Measurements from ENCODE around the gene DIPK1A.

DIPK1A gene

GRCh38 chr1:92964998-92965397, 3.7 kb upstream of the DIPK1A start:
- no peak overlapping the region for H3K27ac ChIP-seq (ENCODE audit: low read length)
- WGBS (ENCODE audit: insufficient coverage, insufficient read length) = no CpG with 5 or more reads among the region's 3 CpGs
- no peaks in the 10 kb centered on the region for H3K4me1 ChIP-seq (ENCODE audit: control insufficient read depth, insufficient read depth, low read length)
- H3K4me3 ChIP-seq (ENCODE audit: low read length) = no peak overlapping the region
- H3K36me3 ChIP-seq (ENCODE audit: control insufficient read depth, insufficient read depth, low read length) = no peaks in the 10 kb centered on the region
- H3K9me3 ChIP-seq (ENCODE audit: control insufficient read depth, insufficient read depth, low read length) = no peaks in the 10 kb centered on the region
- H3K27me3 ChIP-seq (ENCODE audit: control insufficient read depth, insufficient read depth, low read length) = no peaks in the 10 kb centered on the region; the same call in 1 of the 2 replicates
- no peak for DNase-seq (ENCODE audit: low read depth, low spot score)

- DNase-seq (ENCODE audit: low read depth, low spot score) = no peak
- H3K36me3 ChIP-seq (ENCODE audit: control insufficient read depth, insufficient read depth, low read length) = no peaks in the 10 kb centered on the region
- no peaks in the 10 kb centered on the region for H3K4me1 ChIP-seq (ENCODE audit: control insufficient read depth, insufficient read depth, low read length)
- no peak overlapping the region for H3K27ac ChIP-seq (ENCODE audit: low read length)
- no peaks in the 10 kb centered on the region for H3K9me3 ChIP-seq (ENCODE audit: control insufficient read depth, insufficient read depth, low read length)
- no peak overlapping the region for H3K4me3 ChIP-seq (ENCODE audit: low read length)
- no peaks in the 10 kb centered on the region; the same call in 1 of the 2 replicates for H3K27me3 ChIP-seq (ENCODE audit: control insufficient read depth, insufficient read depth, low read length)
Observed at GRCh38 chr1:92964316-92964715, 3.1 kb upstream of the DIPK1A start.

GRCh38 chr1:92961896-92962752, 862 bp upstream of the DIPK1A start:
- Histone ChIP-seq H3K4me3 (ENCODE audit: low read length) (peak overlapping the region; percentile 78), H3K27ac (ENCODE audit: low read length) (no peak overlapping the region), H3K9me3 (ENCODE audit: control insufficient read depth, insufficient read depth, low read length) (no peaks in the 10 kb centered on the region), H3K36me3 (ENCODE audit: control insufficient read depth, insufficient read depth, low read length) (no peaks in the 10 kb centered on the region), H3K27me3 (ENCODE audit: control insufficient read depth, insufficient read depth, low read length) (no peaks in the 10 kb centered on the region; the same call in 1 of the 2 replicates), H3K4me1 (ENCODE audit: control insufficient read depth, insufficient read depth, low read length) (no peaks in the 10 kb centered on the region)
- no CpG with 5 or more reads among the region's 32 CpGs for WGBS (ENCODE audit: insufficient coverage, insufficient read length)
- DNase-seq (ENCODE audit: low read depth, low spot score) = no peak

DNA sequence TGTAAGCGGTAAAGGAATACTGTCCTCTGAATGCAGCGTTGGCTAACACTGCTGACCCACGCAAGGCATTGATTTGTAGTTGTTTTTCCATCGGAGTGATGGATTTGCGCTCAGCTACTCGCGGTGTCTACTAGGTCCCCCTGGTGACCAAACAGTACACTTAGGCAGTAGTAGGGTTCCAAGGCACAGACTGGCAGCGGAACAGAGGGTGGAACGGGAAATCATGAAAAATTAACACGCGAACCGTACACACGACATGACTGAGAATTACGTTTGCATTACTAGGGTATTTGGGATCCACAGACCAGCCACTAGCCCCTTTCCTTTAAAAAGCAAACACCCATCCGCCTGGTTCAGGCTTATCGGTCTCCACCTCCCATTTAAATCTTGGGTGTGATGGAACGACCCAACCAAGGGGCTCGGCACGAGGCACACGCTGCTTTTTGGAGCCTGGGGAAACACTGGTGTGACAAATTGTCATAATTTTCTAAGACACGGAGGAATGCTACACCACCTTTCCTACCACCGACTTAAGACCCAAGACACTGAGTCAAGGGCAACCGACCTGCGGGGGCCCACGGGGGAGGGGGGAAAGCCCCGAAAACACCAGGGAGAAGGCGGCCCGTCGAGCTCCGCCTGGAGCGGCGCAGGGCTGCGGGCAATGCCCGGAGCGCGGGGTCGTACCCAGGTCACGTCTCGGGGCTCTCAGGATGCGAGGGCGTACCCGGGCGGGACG, 699 bp downstream of the DIPK1A start:
- Histone ChIP-seq H3K4me1 (ENCODE audit: control insufficient read depth, insufficient read depth, low read length) (no peaks in the 10 kb centered on the region), H3K27ac (ENCODE audit: low read length) (no peak overlapping the region), H3K9me3 (ENCODE audit: control insufficient read depth, insufficient read depth, low read length) (no peaks in the 10 kb centered on the region), H3K27me3 (ENCODE audit: control insufficient read depth, insufficient read depth, low read length) (no peaks in the 10 kb centered on the region; the same call in 1 of the 2 replicates), H3K36me3 (ENCODE audit: control insufficient read depth, insufficient read depth, low read length) (no peaks in the 10 kb centered on the region), H3K4me3 (ENCODE audit: low read length) (peak overlapping the region; percentile 78)
- WGBS (ENCODE audit: insufficient coverage, insufficient read length) = no CpG with 5 or more reads among the region's 44 CpGs
- no peak for DNase-seq (ENCODE audit: low read depth, low spot score)

DNA sequence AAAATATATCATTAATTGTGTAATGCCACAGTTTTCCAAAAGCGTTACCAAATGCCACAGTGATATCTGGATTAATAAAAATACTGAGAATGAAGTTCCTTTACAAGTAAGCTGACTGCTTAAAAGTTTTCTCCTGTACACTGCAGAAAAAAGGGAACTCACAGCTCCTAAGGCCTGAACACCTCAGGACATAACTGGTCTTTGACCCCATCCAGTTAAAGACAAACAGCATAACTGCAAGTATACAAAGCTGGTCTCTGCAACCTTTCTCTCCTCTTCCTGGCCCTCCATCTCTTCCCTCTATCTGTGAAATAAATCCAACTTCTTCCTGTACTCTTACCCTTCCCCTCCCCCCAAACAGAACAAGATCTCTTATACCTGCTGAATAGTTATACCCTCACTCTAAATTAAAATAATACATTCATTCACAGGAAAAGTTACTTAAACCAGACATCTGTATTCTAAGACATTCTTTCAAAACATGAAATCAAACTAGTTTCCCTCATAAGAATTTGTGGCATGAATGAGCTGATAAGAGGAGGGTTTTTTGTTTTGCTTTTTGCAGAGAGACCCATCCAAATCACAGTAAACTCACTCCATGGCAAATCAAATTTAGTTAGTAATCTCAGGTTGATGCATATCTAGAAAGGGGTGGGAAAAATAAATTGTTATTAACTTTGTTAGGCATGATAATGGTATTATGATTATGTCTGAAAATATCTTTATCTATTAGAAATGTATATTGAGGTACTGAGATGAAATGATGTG, 2.9 kb downstream of the DIPK1A start:
- no peaks in the 10 kb centered on the region for H3K36me3 ChIP-seq (ENCODE audit: control insufficient read depth, insufficient read depth, low read length)
- no CpG with 5 or more reads among the region's 1 CpG for WGBS (ENCODE audit: insufficient coverage, insufficient read length)
- DNase-seq (ENCODE audit: low read depth, low spot score) = no peak
- no peaks in the 10 kb centered on the region; the same call in 1 of the 2 replicates for H3K27me3 ChIP-seq (ENCODE audit: control insufficient read depth, insufficient read depth, low read length)
- no peaks in the 10 kb centered on the region for H3K9me3 ChIP-seq (ENCODE audit: control insufficient read depth, insufficient read depth, low read length)
- no peaks in the 10 kb centered on the region for H3K4me1 ChIP-seq (ENCODE audit: control insufficient read depth, insufficient read depth, low read length)
- H3K4me3 ChIP-seq (ENCODE audit: low read length) = no peak overlapping the region
- H3K27ac ChIP-seq (ENCODE audit: low read length) = no peak overlapping the region

DNA sequence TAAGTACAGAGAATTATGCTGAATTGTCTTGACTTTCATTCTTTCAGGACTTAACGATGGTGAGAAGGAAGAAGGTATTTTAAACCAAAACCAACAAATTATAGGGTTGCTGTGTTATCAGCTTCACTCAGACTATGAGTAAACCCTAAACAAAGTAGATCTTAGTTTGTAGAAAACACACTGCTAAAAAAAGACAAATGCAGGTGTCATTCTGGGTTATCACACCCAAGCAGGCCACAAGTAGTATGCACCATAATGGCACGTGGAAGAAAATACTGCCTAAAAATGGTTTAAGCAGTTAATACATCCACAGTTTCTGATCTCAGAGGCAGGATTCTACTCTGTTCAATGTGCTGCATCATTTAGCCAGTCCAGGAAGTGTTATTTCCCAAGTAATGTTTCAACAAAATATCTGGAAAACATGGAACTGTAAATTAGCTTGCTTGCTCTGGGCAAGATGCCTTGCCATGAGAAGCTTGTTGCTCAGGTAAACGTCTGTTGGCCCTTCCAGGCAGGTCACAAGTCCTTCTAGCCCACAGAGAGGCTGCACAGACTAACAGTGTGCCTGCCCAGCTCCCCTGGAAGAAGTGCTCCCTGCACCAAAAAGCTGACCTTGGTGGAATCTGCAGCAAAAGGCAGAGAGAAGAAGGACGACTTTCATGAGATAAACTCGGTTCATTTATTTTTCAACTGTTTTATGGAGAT, 4.1 kb downstream of the DIPK1A start:
- Histone ChIP-seq H3K9me3 (ENCODE audit: control insufficient read depth, insufficient read depth, low read length) (no peaks in the 10 kb centered on the region), H3K27ac (ENCODE audit: low read length) (no peak overlapping the region), H3K4me3 (ENCODE audit: low read length) (no peak overlapping the region), H3K27me3 (ENCODE audit: control insufficient read depth, insufficient read depth, low read length) (no peaks in the 10 kb centered on the region; the same call in 1 of the 2 replicates), H3K36me3 (ENCODE audit: control insufficient read depth, insufficient read depth, low read length) (no peaks in the 10 kb centered on the region), H3K4me1 (ENCODE audit: control insufficient read depth, insufficient read depth, low read length) (no peaks in the 10 kb centered on the region)
- WGBS (ENCODE audit: insufficient coverage, insufficient read length) = no CpG with 5 or more reads among the region's 5 CpGs
- no peak for DNase-seq (ENCODE audit: low read depth, low spot score)

GRCh38 chr1:92956254-92957029, 4.8 kb downstream of the DIPK1A start:
- H3K36me3 ChIP-seq (ENCODE audit: control insufficient read depth, insufficient read depth, low read length) = no peaks in the 10 kb centered on the region
- H3K4me1 ChIP-seq (ENCODE audit: control insufficient read depth, insufficient read depth, low read length) = no peaks in the 10 kb centered on the region
- no peak overlapping the region for H3K27ac ChIP-seq (ENCODE audit: low read length)

DNA sequence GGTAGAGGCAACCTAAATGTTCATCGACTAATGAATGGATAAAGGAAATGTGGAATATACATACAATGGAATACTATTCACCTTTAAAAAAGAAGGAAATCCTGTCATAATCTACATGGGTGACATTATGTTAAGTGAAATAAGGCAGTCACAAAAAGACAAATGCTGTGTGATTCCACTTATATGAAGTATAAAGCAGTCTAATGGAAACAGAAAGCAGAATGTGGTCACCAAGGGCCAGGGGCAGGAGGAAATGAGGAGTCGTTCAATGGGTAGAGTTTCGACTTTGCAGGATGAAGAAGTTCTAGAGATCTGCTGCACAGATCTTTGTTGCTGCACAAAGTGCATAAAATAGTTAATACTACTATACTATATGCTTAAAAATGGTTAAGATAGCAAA, 7.8 kb downstream of the DIPK1A start:
- peaks cover 4% of the 10 kb centered on the region for H3K4me1 ChIP-seq (ENCODE audit: control insufficient read depth, insufficient read depth, low read length)
- no peak overlapping the region for H3K4me3 ChIP-seq (ENCODE audit: low read length)
- H3K36me3 ChIP-seq (ENCODE audit: control insufficient read depth, insufficient read depth, low read length) = no peaks in the 10 kb centered on the region
- no peaks in the 10 kb centered on the region for H3K9me3 ChIP-seq (ENCODE audit: control insufficient read depth, insufficient read depth, low read length)
- H3K27ac ChIP-seq (ENCODE audit: low read length) = no peak overlapping the region
- no peak for DNase-seq (ENCODE audit: low read depth, low spot score)
- no peaks in the 10 kb centered on the region for H3K27me3 ChIP-seq (ENCODE audit: control insufficient read depth, insufficient read depth, low read length)
- WGBS (ENCODE audit: insufficient coverage, insufficient read length) = no CpG with 5 or more reads among the region's 3 CpGs

More at GRCh38 chr1:92956254-92957029, 4.8 kb downstream of the DIPK1A start:
- Histone ChIP-seq H3K4me3 (ENCODE audit: low read length) (no peak overlapping the region), H3K9me3 (ENCODE audit: control insufficient read depth, insufficient read depth, low read length) (no peaks in the 10 kb centered on the region), H3K27me3 (ENCODE audit: control insufficient read depth, insufficient read depth, low read length) (no peaks in the 10 kb centered on the region; the same call in 1 of the 2 replicates)
- DNase-seq (ENCODE audit: low read depth, low spot score) = no peak
- no CpG with 5 or more reads among the region's 2 CpGs for WGBS (ENCODE audit: insufficient coverage, insufficient read length)

DNA sequence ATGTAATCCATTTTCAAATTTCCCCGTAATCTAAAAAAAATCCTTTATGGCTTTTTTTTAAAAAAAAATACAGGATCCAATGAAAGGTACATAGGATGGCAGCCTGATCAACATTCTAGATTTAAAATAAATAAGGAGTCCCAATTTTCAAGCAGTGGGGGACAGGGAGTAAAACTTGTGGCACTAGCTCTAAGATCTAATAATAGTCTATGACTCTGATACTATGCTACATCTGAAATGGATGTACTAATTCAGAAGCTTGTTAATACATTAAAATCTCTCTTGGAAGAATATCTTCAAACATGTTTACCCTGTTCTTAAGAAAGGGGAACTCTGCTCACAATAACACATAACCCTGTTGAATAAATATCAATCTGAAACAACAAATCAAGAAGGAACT, 8.5 kb downstream of the DIPK1A start:
- Histone ChIP-seq H3K4me3 (ENCODE audit: low read length) (no peak overlapping the region), H3K4me1 (ENCODE audit: control insufficient read depth, insufficient read depth, low read length) (peaks cover 4% of the 10 kb centered on the region), H3K9me3 (ENCODE audit: control insufficient read depth, insufficient read depth, low read length) (no peaks in the 10 kb centered on the region), H3K27me3 (ENCODE audit: control insufficient read depth, insufficient read depth, low read length) (no peaks in the 10 kb centered on the region), H3K36me3 (ENCODE audit: control insufficient read depth, insufficient read depth, low read length) (no peaks in the 10 kb centered on the region), H3K27ac (ENCODE audit: low read length) (no peak overlapping the region)
- DNase-seq (ENCODE audit: low read depth, low spot score) = no peak
- 100% methylated on average over 1 of the region's 1 CpG for WGBS (ENCODE audit: insufficient coverage, insufficient read length)

All from iPS DF 6.9 (cell line).